CD4-positive, alpha-beta memory T cell (primary cell): ENCODE data around the gene COL18A1. TPM values are rescaled to one million over a fixed set of nuclear protein-coding genes. Genes with fewer than 3 reads are reported as not detected.

Source experiments
- CTCF ChIA-PET: fragments of 350-600 bp; sonication (Branson Sonifier 250); formaldehyde crosslinking; loops from one replicate; lab custom pipeline; 2021; ENCODE audit warnings: inconsistent platforms; ENCODE audit not compliant: partially characterized antibody; lab: Charles Lee
- POLR2A ChIA-PET: fragments of 350-600 bp; sonication (Branson Sonifier 250); formaldehyde crosslinking; loops from one replicate; lab custom pipeline; 2021; ENCODE audit not compliant: partially characterized antibody; lab: Charles Lee
- DNase-seq, 5 donors: peaks; one replicate each; pipeline versions ENCODE4 v3.0.0 to v3.0.0-alpha.2; 2020 to 2022; ENCODE audit warnings: mixed read lengths in 1 of 5
- H3K27ac ChIP-seq: one replicate; pipeline ENCODE4 v1.7.0; 2013; ENCODE audit warnings: low read depth, low read length
- H3K27me3 ChIP-seq: 2 replicates; pipeline ENCODE4 v1.7.0; 2013; ENCODE audit warnings: mild to moderate bottlenecking, low read length, moderate library complexity; ENCODE audit not compliant: insufficient read depth
- H3K36me3 ChIP-seq: 2 replicates; pipeline ENCODE4 v1.7.0; 2013; ENCODE audit warnings: mild to moderate bottlenecking, low read length, moderate library complexity; ENCODE audit not compliant: insufficient read depth
- H3K4me1 ChIP-seq: 2 replicates; pipeline ENCODE4 v1.7.0; 2013; ENCODE audit warnings: mild to moderate bottlenecking, low read length, moderate library complexity; ENCODE audit not compliant: insufficient read depth
- H3K4me3 ChIP-seq, 2 donors: one replicate each; pipeline ENCODE4 v1.7.0; 2013; ENCODE audit warnings: low read length in 2 of 2, mild to moderate bottlenecking in 1 of 2
- H3K9me3 ChIP-seq, 2 donors: one replicate each; pipeline ENCODE4 v1.7.0; 2013; ENCODE audit warnings: low read length in 2 of 2, control low read depth in 1 of 2; ENCODE audit not compliant: control insufficient read depth in 1 of 2
- H3K27ac Mint-ChIP-seq, 7 donors: one replicate each; pipeline ENCODE4 v1.8.0; 2020 to 2021; ENCODE audit warnings: mixed read lengths in 7 of 7, mild to moderate bottlenecking in 6 of 7, inconsistent platforms in 3 of 7, moderate library complexity in 3 of 7
- H3K27me3 Mint-ChIP-seq, 2 donors: one replicate each; pipeline ENCODE4 v1.8.0; 2020 to 2021; ENCODE audit warnings: mixed read lengths in 2 of 2
- H3K36me3 Mint-ChIP-seq, 2 donors: one replicate each; pipeline ENCODE4 v1.8.0; 2020 to 2021; ENCODE audit warnings: mixed read lengths in 2 of 2, inconsistent platforms in 1 of 2, mild to moderate bottlenecking in 1 of 2
- H3K4me1 Mint-ChIP-seq, 4 donors: one replicate each; pipeline ENCODE4 v1.8.0; 2020 to 2021; ENCODE audit warnings: mixed read lengths in 4 of 4, mild to moderate bottlenecking in 1 of 4
- H3K4me3 Mint-ChIP-seq, 8 donors: one replicate each; pipeline ENCODE4 v1.8.0; 2020 to 2021; ENCODE audit warnings: mixed read lengths in 8 of 8, mild to moderate bottlenecking in 7 of 8, moderate library complexity in 6 of 8, inconsistent platforms in 3 of 8
- H3K9me3 Mint-ChIP-seq, 8 donors: one replicate each; pipeline ENCODE4 v1.8.0; 2020 to 2021; ENCODE audit warnings: mixed read lengths in 8 of 8, mild to moderate bottlenecking in 5 of 8, inconsistent platforms in 3 of 8, moderate library complexity in 1 of 8
- intact Hi-C: fragments of 100-400 bp; cut with micrococcal nuclease; formaldehyde crosslinking; loops from one replicate; pipeline ENCODE4 v1.15.1; 2023
- polyA plus RNA-seq, 2 donors: library from polyadenylated mRNA; unstranded; fragments of 300-500 nt; fragmentation: Illumina TruSeq; gene quantifications; one replicate each; pipeline ENCODE4 v1.2.3, GENCODE V29; 2021
- total RNA-seq, 2 experiments: library from RNA; stranded (reverse); gene quantifications; one replicate each; pipeline ENCODE4 v1.2.3, GENCODE V29; 2021

Gene COL18A1
- total and polyA plus RNA-seq, 4 experiments from 2014 or later, result 0.43 to 4.5 (median 3.8) TPM

GRCh38 chr21:45383615-45384201 is 21.3 kb upstream of the COL18A1 start:
- H3K4me1 ChIP-seq, result no peaks in the 10 kb centered on the region
- Mint-ChIP-seq H3K9me3 (no peaks in the 10 kb centered on the region), H3K27me3 (peaks cover 21 to 23% of the 10 kb centered on the region in 2 donors), H3K27ac (no peak overlapping the region), H3K4me3 (no peak overlapping the region), H3K36me3 (no peaks in the 10 kb centered on the region), H3K4me1 (no peaks in the 10 kb centered on the region)
- CTCF ChIA-PET, result no interaction called here
- H3K36me3 ChIP-seq, result no peaks in the 10 kb centered on the region
- no peaks in the 10 kb centered on the region for H3K9me3 ChIP-seq
- no peak overlapping the region for H3K4me3 ChIP-seq
- H3K27me3 ChIP-seq, result no peaks in the 10 kb centered on the region
- DNase-seq, result no peak
- intact Hi-C loops, result no loop called here
- POLR2A ChIA-PET, result no interaction called here
- H3K27ac ChIP-seq, result no peak overlapping the region

DNA sequence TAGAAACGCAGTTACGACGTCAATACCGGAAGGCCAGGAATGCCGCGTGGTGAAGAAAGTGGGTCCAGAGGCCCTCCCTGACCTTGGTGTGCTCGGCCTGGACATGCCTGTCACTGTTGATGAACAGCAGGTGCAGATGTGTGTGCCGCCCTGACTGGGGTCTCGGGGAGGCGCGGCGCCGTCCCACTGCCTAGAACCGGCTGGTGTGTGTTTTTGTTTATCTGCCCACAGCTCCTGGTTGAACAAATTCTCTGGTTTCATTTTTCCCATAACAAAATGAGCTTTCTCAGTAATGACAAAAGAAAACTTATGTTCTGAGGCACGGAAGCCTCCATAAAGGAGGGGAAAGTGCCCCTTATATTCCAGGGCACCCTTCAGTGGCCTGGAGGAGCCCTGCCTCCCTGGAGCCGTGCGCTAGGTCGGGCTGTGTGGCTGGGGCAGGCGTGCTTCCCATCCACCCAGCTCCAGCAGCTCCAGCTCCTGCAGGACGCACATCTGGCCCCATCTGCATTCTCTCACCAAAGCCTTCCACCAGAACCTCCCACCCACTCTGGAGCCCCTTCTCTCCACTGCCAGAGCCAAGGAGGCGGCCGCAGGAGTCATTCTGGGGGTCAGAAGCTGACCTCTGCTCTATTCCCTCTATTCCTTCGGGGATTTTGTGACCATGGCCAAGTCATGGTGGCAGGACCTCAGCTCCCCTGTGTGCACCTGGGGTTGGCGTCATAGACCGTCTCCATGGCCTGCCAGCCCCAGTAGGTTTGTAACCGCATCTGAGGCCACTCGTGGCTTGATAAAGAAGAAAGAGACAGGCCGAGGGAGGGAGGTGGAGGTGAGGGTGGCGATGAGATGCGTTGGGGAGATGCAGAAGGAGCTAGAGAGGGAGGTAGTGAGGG is 20.1 kb upstream of the COL18A1 start:
- Histone ChIP-seq H3K27me3 (no peaks in the 10 kb centered on the region), H3K36me3 (no peaks in the 10 kb centered on the region), H3K9me3 (no peaks in the 10 kb centered on the region), H3K4me1 (no peaks in the 10 kb centered on the region), H3K4me3 (no peak overlapping the region), H3K27ac (no peak overlapping the region)
- intact Hi-C loops, result no loop called here
- POLR2A ChIA-PET, result no interaction called here
- CTCF ChIA-PET, result no interaction called here
- Mint-ChIP-seq H3K4me3 (no peak overlapping the region), H3K36me3 (no peaks in the 10 kb centered on the region), H3K9me3 (no peaks in the 10 kb centered on the region), H3K4me1 (no peaks in the 10 kb centered on the region), H3K27me3 (peaks cover 15 to 25% of the 10 kb centered on the region in 2 donors), H3K27ac (no peak overlapping the region)
- DNase-seq, result no peak

DNA sequence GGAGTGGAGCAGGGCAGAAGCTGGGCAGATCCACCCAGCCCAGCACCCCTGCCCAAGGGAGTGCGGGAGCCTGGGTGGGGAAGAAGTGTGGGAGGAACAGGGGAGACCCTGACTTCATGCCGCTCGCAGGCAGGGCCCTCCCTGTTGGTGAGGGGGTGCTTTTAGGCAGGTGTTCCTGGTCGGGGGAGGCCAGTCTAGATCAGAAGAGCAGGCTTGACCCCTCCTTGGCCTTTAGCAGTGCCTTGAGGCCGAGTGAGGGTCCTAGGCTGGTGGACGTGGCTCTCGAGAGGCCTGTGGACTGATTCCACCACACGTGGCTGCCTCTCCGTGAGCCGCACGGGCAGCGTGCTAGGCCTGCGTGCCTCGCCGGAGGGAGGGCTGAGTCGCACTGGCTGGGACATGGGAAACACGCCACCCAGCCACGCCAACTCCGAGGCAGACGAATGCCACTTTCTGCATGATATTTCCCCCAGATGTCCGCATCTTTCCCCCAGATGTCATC is 19.4 kb upstream of the COL18A1 start:
- H3K27ac Mint-ChIP-seq, result no peak overlapping the region
- ChIA-PET CTCF (no interaction called here), POLR2A (no interaction called here)
- DNase-seq, result no peak
- Histone ChIP-seq H3K27me3 (no peaks in the 10 kb centered on the region), H3K4me3 (no peak overlapping the region), H3K36me3 (no peaks in the 10 kb centered on the region), H3K9me3 (no peaks in the 10 kb centered on the region), H3K27ac (no peak overlapping the region), H3K4me1 (no peaks in the 10 kb centered on the region)
- no peak overlapping the region for H3K4me3 Mint-ChIP-seq
- H3K9me3 Mint-ChIP-seq, result no peaks in the 10 kb centered on the region
- intact Hi-C loops, result no loop called here
- no peaks in the 10 kb centered on the region for H3K36me3 Mint-ChIP-seq
- H3K27me3 Mint-ChIP-seq, result peaks cover 13 to 23% of the 10 kb centered on the region in 2 donors
- no peaks in the 10 kb centered on the region for H3K4me1 Mint-ChIP-seq

GRCh38 chr21:45386336-45386727 is 18.6 kb upstream of the COL18A1 start:
- peaks cover 10 to 19% of the 10 kb centered on the region in 2 donors for H3K27me3 Mint-ChIP-seq
- POLR2A ChIA-PET, result no interaction called here
- no peaks in the 10 kb centered on the region for H3K4me1 ChIP-seq
- no peaks in the 10 kb centered on the region for H3K36me3 Mint-ChIP-seq
- no peaks in the 10 kb centered on the region for H3K36me3 ChIP-seq
- H3K9me3 ChIP-seq, result no peaks in the 10 kb centered on the region
- no peaks in the 10 kb centered on the region for H3K27me3 ChIP-seq
- no peak overlapping the region for H3K27ac ChIP-seq
- no peak for DNase-seq
- CTCF ChIA-PET, result interaction anchor here (1.1 kb wide), 1 partner anchor 15 kb away, joined by 3 read pairs; no protein-coding TSS in a partner anchor
- no peak overlapping the region for H3K27ac Mint-ChIP-seq
- no peak overlapping the region for H3K4me3 Mint-ChIP-seq
- H3K4me1 Mint-ChIP-seq, result no peaks in the 10 kb centered on the region
- no peaks in the 10 kb centered on the region for H3K9me3 Mint-ChIP-seq
- no peak overlapping the region for H3K4me3 ChIP-seq
- intact Hi-C loops, result no loop called here

GRCh38 chr21:45386728-45387371 is 18.1 kb upstream of the COL18A1 start:
- Histone ChIP-seq H3K4me3 (no peak overlapping the region), H3K36me3 (no peaks in the 10 kb centered on the region), H3K4me1 (no peaks in the 10 kb centered on the region), H3K27me3 (no peaks in the 10 kb centered on the region), H3K27ac (no peak overlapping the region), H3K9me3 (no peaks in the 10 kb centered on the region)
- no peak for DNase-seq
- Mint-ChIP-seq H3K36me3 (no peaks in the 10 kb centered on the region), H3K4me1 (no peaks in the 10 kb centered on the region), H3K4me3 (no peak overlapping the region), H3K27ac (peak overlapping the region in 1 of 7 donors; percentile 61), H3K9me3 (no peaks in the 10 kb centered on the region), H3K27me3 (peaks cover 10 to 19% of the 10 kb centered on the region in 2 donors)
- ChIA-PET CTCF (interaction anchor here (1.1 kb wide), 1 partner anchor 15 kb away, joined by 3 read pairs; no protein-coding TSS in a partner anchor), POLR2A (no interaction called here)
- intact Hi-C loops, result no loop called here

DNA sequence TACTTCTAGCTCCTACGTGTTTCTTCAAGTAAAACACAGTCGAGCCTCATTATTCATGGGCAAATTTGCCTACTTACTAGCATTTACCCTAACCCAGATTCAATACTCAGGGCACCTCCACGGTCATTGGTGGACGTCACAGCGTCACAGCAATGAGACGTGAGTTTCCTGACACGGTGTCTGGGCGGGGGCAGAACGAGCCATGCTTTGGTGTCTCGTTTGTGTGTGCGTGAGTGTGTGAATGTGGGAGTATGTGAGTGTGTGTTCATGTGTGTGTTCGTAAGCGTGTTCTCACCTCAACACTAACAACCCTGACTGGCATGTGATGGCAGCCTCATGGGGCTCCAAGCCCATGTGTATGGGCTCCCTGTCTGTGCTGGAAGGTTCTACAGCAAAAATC is 17.5 kb upstream of the COL18A1 start:
- no peak for DNase-seq
- Mint-ChIP-seq H3K27me3 (peaks cover 10 to 19% of the 10 kb centered on the region in 2 donors), H3K36me3 (no peaks in the 10 kb centered on the region), H3K4me3 (no peak overlapping the region), H3K27ac (peak overlapping the region in 1 of 7 donors; percentile 29), H3K4me1 (no peaks in the 10 kb centered on the region), H3K9me3 (no peaks in the 10 kb centered on the region)
- no peak overlapping the region for H3K4me3 ChIP-seq
- H3K4me1 ChIP-seq, result no peaks in the 10 kb centered on the region
- H3K27ac ChIP-seq, result no peak overlapping the region
- H3K36me3 ChIP-seq, result no peaks in the 10 kb centered on the region
- POLR2A ChIA-PET, result no interaction called here
- H3K27me3 ChIP-seq, result no peaks in the 10 kb centered on the region
- no peaks in the 10 kb centered on the region for H3K9me3 ChIP-seq
- intact Hi-C loops, result no loop called here
- CTCF ChIA-PET, result interaction anchor here (1.1 kb wide), 1 partner anchor 14 kb away, joined by 3 read pairs; no protein-coding TSS in a partner anchor

- CTCF ChIA-PET, result no interaction called here
- intact Hi-C loops, result no loop called here
Observed at GRCh38 chr21:45388011-45388521, 16.9 kb upstream of the COL18A1 start.

More at GRCh38 chr21:45388011-45388521, 16.9 kb upstream of the COL18A1 start:
- Histone ChIP-seq H3K27me3 (no peaks in the 10 kb centered on the region), H3K9me3 (no peaks in the 10 kb centered on the region), H3K27ac (no peak overlapping the region), H3K4me3 (no peak overlapping the region), H3K36me3 (no peaks in the 10 kb centered on the region), H3K4me1 (no peaks in the 10 kb centered on the region)
- Mint-ChIP-seq H3K36me3 (no peaks in the 10 kb centered on the region), H3K27me3 (peaks cover 10 to 19% of the 10 kb centered on the region in 2 donors), H3K4me3 (no peak overlapping the region), H3K27ac (peak overlapping the region in 1 of 7 donors; percentile 29), H3K4me1 (no peaks in the 10 kb centered on the region), H3K9me3 (no peaks in the 10 kb centered on the region)
- POLR2A ChIA-PET, result no interaction called here
- DNase-seq, result no peak
